ENCODE data around the gene DNAJC15.

Gene DNAJC15

GRCh38 chr13:43085545-43085944, 62.2 kb downstream of the DNAJC15 start:
- no peak for DNase-seq (ENCODE audit: low read depth in 2 of 2)

- DNase-seq (ENCODE audit: low read depth in 2 of 2): no peak
Measured at GRCh38 chr13:43086181-43086580, 62.8 kb downstream of the DNAJC15 start.

GRCh38 chr13:43088093-43088511, 64.7 kb downstream of the DNAJC15 start:
- no peak for DNase-seq (ENCODE audit: low read depth in 2 of 2)

GRCh38 chr13:43089912-43090498, 66.6 kb downstream of the DNAJC15 start:
- DNase-seq (ENCODE audit: low read depth in 2 of 2): no peak

- DNase-seq (ENCODE audit: low read depth in 2 of 2): no peak
Measured at GRCh38 chr13:43094901-43095300, 71.5 kb downstream of the DNAJC15 start.

GRCh38 chr13:43095771-43096719, 72.7 kb downstream of the DNAJC15 start:
- no peak for DNase-seq (ENCODE audit: low read depth in 2 of 2)

GRCh38 chr13:43100667-43101066, 77.3 kb downstream of the DNAJC15 start:
- DNase-seq (ENCODE audit: low read depth in 2 of 2): no peak

GRCh38 chr13:43102304-43102703, 78.9 kb downstream of the DNAJC15 start:
- no peak for DNase-seq (ENCODE audit: low read depth in 2 of 2)

GRCh38 chr13:43107780-43108179, 84.4 kb downstream of the DNAJC15 start:
- DNase-seq (ENCODE audit: low read depth in 2 of 2): no peak

- no peak for DNase-seq (ENCODE audit: low read depth in 2 of 2)
Measured at GRCh38 chr13:43110036-43110435, 86.7 kb downstream of the DNAJC15 start.

GRCh38 chr13:43110658-43111057, 87.3 kb downstream of the DNAJC15 start:
- DNase-seq (ENCODE audit: low read depth in 2 of 2): no peak

- no peak for DNase-seq (ENCODE audit: low read depth in 2 of 2)
Measured at GRCh38 chr13:43111559-43112400, 88.4 kb downstream of the DNAJC15 start.

- DNase-seq (ENCODE audit: low read depth in 2 of 2): no peak
Measured at GRCh38 chr13:43113603-43114002, 90.2 kb downstream of the DNAJC15 start.

GRCh38 chr13:43114504-43114903, 91.1 kb downstream of the DNAJC15 start:
- no peak for DNase-seq (ENCODE audit: low read depth in 2 of 2)

GRCh38 chr13:43115141-43115540, 91.8 kb downstream of the DNAJC15 start:
- DNase-seq (ENCODE audit: low read depth in 2 of 2): no peak

- DNase-seq (ENCODE audit: low read depth in 2 of 2): no peak
Measured at GRCh38 chr13:43116242-43116641, 92.9 kb downstream of the DNAJC15 start.

GRCh38 chr13:43118521-43118920, 95.1 kb downstream of the DNAJC15 start:
- no peak for DNase-seq (ENCODE audit: low read depth in 2 of 2)

- no peak for DNase-seq (ENCODE audit: low read depth in 2 of 2)
Measured at GRCh38 chr13:43119206-43119605, 95.8 kb downstream of the DNAJC15 start.

- no peak for DNase-seq (ENCODE audit: low read depth in 2 of 2)
Measured at GRCh38 chr13:43122791-43123190, 99.4 kb downstream of the DNAJC15 start.

- DNase-seq (ENCODE audit: low read depth in 2 of 2): no peak
Measured at GRCh38 chr13:43123856-43124255, 100.5 kb downstream of the DNAJC15 start.

GRCh38 chr13:43124490-43124889, 101.1 kb downstream of the DNAJC15 start:
- DNase-seq (ENCODE audit: low read depth in 2 of 2): no peak

GRCh38 chr13:43126420-43126819, 103.0 kb downstream of the DNAJC15 start:
- no peak for DNase-seq (ENCODE audit: low read depth in 2 of 2)
